GM12892 (cell line): ENCODE measurements around the gene AGBL2.

ENCODE experiments used
- POLR2A ChIP-seq: IDR thresholded peaks from 2 replicates; pipeline ENCODE4 v1.6.1; 2011; ENCODE audit warnings: low read depth, low read length, control low read depth
- TAF1 ChIP-seq: IDR thresholded peaks from 2 replicates; pipeline ENCODE4 v1.6.1; 2011; ENCODE audit warnings: low read depth, mild to moderate bottlenecking, control low read depth, low read length, borderline replicate concordance

DNA sequence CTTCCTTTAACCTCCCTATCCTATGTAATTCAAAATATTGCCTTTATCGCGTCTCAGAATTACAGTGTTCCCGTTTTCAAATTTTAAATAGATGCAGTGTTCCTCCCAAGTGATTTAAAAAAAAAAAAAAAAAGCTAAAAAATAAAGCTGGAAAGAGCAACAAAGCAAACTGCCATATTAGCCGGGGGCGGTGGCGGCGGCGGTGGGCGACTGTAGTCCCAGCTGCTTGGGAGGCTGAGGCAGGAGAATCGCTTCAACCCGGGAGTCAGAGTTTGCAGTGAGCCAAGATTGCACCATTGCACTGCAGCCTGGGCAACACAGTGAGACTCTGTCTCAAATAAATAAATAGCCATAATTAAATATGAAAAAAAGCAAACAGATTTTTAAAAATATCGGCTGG, 5.5 kb upstream of the AGBL2 start:
- no peak for TF ChIP-seq POLR2A
- no peak for TF ChIP-seq TAF1
